Ishikawa (cell line): ENCODE results near the gene ITPR1.

ENCODE experiments used
- CEBPB ChIP-seq: IDR thresholded peaks from 2 replicates; pipeline ENCODE4 v1.6.1; 2012
- CREB1 ChIP-seq: IDR thresholded peaks from 2 replicates; pipeline ENCODE4 v1.6.1; 2012; ENCODE audit warnings: low read depth
- EGR1 ChIP-seq: IDR thresholded peaks from 2 replicates; pipeline ENCODE4 v1.6.1; 2012
- EP300 ChIP-seq: IDR thresholded peaks from 2 replicates; pipeline ENCODE4 v1.6.1; 2012; ENCODE audit warnings: borderline replicate concordance
- FOXM1 ChIP-seq: IDR thresholded peaks from 2 replicates; pipeline ENCODE4 v1.6.1; 2012; ENCODE audit warnings: low read depth, borderline replicate concordance
- MAX ChIP-seq: IDR thresholded peaks from 2 replicates; pipeline ENCODE4 v1.6.1; 2012
- NFIC ChIP-seq: IDR thresholded peaks from 2 replicates; pipeline ENCODE4 v1.6.1; 2012
- RAD21 ChIP-seq: IDR thresholded peaks from 2 replicates; pipeline ENCODE4 v1.6.1; 2012; ENCODE audit warnings: low read depth
- TAF1 ChIP-seq: IDR thresholded peaks from 2 replicates; pipeline ENCODE4 v1.6.1; 2012; ENCODE audit warnings: low read depth, mild to moderate bottlenecking
- TCF12 ChIP-seq: IDR thresholded peaks from 2 replicates; pipeline ENCODE4 v1.6.1; 2012; ENCODE audit warnings: low read depth
- TEAD4 ChIP-seq: IDR thresholded peaks from 2 replicates; pipeline ENCODE4 v1.6.1; 2012
- YY1 ChIP-seq: IDR thresholded peaks from 2 replicates; pipeline ENCODE4 v1.6.1; 2012; ENCODE audit warnings: low read depth
- ZBTB7A ChIP-seq: IDR thresholded peaks from 2 replicates; pipeline ENCODE4 v1.6.1; 2012; ENCODE audit warnings: low read depth
- TF ChIP-seq, protein P1 (sequence below): IDR thresholded peaks from 2 replicates; pipeline ENCODE4 v1.6.1; 2012
- TF ChIP-seq, protein P2 (sequence below): IDR thresholded peaks from 2 replicates; pipeline ENCODE4 v1.6.1; 2012; ENCODE audit warnings: low read depth, mild to moderate bottlenecking

The ITPR1 gene

DNA sequence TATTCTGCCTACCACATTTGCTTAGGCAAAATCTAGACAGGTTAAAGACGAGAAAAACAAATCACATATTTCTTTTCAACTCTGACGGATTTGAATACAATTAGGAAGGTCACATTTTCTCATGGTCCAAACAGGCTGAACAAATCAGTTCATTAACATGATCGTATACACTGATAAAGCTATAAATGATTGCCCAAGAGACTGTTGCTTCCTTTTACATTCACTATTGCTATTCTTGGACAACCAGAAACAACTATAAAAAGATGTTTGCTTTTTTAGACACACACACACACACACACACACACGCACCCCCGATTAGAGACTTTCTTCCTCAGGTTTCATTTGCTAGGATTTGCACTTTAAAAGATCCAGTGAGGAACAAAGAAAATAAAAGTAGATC, 363.8 kb downstream of the ITPR1 start:
- TF ChIP-seq TCF12, result no peak
- no peak for TF ChIP-seq CREB1
- TF ChIP-seq YY1, result no peak
- no peak for TF ChIP-seq TAF1
- TF ChIP-seq, protein P1, sequence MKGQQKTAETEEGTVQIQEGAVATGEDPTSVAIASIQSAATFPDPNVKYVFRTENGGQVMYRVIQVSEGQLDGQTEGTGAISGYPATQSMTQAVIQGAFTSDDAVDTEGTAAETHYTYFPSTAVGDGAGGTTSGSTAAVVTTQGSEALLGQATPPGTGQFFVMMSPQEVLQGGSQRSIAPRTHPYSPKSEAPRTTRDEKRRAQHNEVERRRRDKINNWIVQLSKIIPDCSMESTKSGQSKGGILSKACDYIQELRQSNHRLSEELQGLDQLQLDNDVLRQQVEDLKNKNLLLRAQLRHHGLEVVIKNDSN, result no peak

- TF ChIP-seq FOXM1 (no peak), TEAD4 (no peak), TAF1 (no peak), YY1 (no peak), CEBPB (no peak), EGR1 (no peak), TCF12 (no peak), RAD21 (no peak), EP300 (no peak), MAX (no peak), CREB1 (no peak), NFIC (no peak), ZBTB7A (no peak)
- TF ChIP-seq, protein P2, sequence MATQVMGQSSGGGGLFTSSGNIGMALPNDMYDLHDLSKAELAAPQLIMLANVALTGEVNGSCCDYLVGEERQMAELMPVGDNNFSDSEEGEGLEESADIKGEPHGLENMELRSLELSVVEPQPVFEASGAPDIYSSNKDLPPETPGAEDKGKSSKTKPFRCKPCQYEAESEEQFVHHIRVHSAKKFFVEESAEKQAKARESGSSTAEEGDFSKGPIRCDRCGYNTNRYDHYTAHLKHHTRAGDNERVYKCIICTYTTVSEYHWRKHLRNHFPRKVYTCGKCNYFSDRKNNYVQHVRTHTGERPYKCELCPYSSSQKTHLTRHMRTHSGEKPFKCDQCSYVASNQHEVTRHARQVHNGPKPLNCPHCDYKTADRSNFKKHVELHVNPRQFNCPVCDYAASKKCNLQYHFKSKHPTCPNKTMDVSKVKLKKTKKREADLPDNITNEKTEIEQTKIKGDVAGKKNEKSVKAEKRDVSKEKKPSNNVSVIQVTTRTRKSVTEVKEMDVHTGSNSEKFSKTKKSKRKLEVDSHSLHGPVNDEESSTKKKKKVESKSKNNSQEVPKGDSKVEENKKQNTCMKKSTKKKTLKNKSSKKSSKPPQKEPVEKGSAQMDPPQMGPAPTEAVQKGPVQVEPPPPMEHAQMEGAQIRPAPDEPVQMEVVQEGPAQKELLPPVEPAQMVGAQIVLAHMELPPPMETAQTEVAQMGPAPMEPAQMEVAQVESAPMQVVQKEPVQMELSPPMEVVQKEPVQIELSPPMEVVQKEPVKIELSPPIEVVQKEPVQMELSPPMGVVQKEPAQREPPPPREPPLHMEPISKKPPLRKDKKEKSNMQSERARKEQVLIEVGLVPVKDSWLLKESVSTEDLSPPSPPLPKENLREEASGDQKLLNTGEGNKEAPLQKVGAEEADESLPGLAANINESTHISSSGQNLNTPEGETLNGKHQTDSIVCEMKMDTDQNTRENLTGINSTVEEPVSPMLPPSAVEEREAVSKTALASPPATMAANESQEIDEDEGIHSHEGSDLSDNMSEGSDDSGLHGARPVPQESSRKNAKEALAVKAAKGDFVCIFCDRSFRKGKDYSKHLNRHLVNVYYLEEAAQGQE, result no peak
- TF ChIP-seq, protein P1, result no peak
These were observed 366.6 kb downstream of the ITPR1 start for GRCh38 chr3:4859788-4860187.

- TF ChIP-seq EP300 (no peak), YY1 (no peak), CREB1 (no peak), NFIC (no peak), ZBTB7A (no peak), MAX (no peak), FOXM1 (no peak), TEAD4 (no peak), RAD21 (no peak), CEBPB (no peak), TAF1 (no peak), EGR1 (no peak)
- TF ChIP-seq, protein P2, result no peak
- TF ChIP-seq, protein P1, result no peak
These were observed 369.8 kb downstream of the ITPR1 start for GRCh38 chr3:4862973-4863372.

DNA sequence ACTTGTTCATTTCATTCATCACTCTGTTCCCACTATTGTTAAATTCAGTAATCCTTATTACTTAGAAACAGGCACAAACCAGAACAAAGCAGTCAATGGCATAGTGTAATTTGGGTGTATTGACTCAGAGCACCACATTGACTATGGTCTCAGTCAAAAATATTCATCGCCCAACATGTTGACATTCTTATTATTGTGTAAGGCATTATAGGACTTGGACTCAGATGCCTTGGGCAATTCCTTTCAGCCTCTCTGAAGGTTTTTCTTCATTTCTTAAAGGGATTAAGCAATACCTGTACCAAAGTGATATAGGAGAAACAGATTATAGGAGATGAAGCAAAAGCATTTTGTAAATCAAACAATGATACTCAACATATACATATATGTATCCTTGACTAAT, 371.4 kb downstream of the ITPR1 start:
- TF ChIP-seq RAD21 (no peak), CEBPB (no peak), TEAD4 (no peak), NFIC (no peak), FOXM1 (no peak), CREB1 (no peak), ZBTB7A (no peak), EP300 (no peak), EGR1 (no peak)

DNA sequence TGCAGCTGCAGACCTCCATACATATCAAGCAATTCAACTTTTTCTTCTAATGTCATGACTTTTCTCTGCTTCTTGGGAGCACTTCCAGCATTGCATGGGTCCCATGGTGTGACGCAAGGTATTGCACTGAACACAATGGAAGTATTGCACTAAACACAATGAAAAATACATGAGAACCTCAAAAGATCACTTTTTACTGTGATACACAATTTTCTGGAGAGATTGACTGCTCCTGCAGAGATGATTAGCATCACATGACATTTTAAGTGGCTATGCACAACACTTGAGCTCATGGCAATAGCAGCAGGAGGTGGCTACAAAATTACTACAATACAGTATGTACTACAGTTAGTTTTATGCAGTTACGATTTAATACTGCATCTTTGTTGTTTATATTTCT, 372.6 kb downstream of the ITPR1 start:
- TF ChIP-seq EGR1 (no peak), TEAD4 (no peak), CREB1 (no peak), CEBPB (no peak), NFIC (no peak), EP300 (no peak), TAF1 (no peak), FOXM1 (no peak), ZBTB7A (no peak)
- TF ChIP-seq, protein P2, result no peak
- TF ChIP-seq, protein P1, result no peak
